Sigmoid colon (tissue), 7 donors: ENCODE measurements around the gene TPGS1. TPM values are rescaled to one million over a fixed set of nuclear protein-coding genes. Genes with fewer than 3 reads are reported as not detected.

Experiments
- DNase-seq: peaks from one replicate; pipeline ENCODE4 v3.0.0-alpha.2; 2019
- H3K27ac ChIP-seq, 4 donors: fragments of 200-600 bp; sonication (generic); one replicate each; pipeline ENCODE4 v1.5.1; 2016 to 2019; ENCODE audit warnings: mild to moderate bottlenecking in 1 of 4
- H3K27me3 ChIP-seq, 3 donors: fragments of 200-600 bp; sonication (generic); one replicate each; pipeline ENCODE4 v1.5.1; 2019; ENCODE audit warnings: mild to moderate bottlenecking in 1 of 3
- H3K36me3 ChIP-seq, 4 donors: fragments of 200-600 bp; sonication (generic); one replicate each; pipeline ENCODE4 v1.5.1; 2016 to 2019
- H3K4me1 ChIP-seq, 4 donors: fragments of 200-600 bp; sonication (generic); one replicate each; pipeline ENCODE4 v1.5.1; 2017 to 2019
- H3K4me3 ChIP-seq, 4 donors: fragments of 200-600 bp; sonication (generic); one replicate each; pipeline ENCODE4 v1.5.1; 2017 to 2019; ENCODE audit warnings: mild to moderate bottlenecking in 2 of 4, moderate library complexity in 1 of 4
- H3K9me3 ChIP-seq, 4 donors: fragments of 200-600 bp in 3 of 4; sonication (generic) in 3 of 4; one replicate each; pipeline versions ENCODE4 v1.5.1 to v1.6.1; 2013 to 2019
- CTCF ChIP-seq, 4 experiments: fragments of 450-650 bp in 3 of 4; fragments of 200-600 bp in 1 of 4; IDR thresholded peaks; one replicate each; pipeline ENCODE4 v1.5.1; 2016 to 2019; ENCODE audit warnings: antibody characterized with exemption in 4 of 4, mild to moderate bottlenecking in 3 of 4, moderate library complexity in 2 of 4
- EP300 ChIP-seq, 4 donors: sonication (generic); formaldehyde crosslinking; IDR thresholded peaks; one replicate each; pipeline ENCODE4 v1.6.1; 2017; ENCODE audit warnings: antibody characterized with exemption in 4 of 4
- POLR2A ChIP-seq, 2 donors: fragments of 450-650 bp; IDR thresholded peaks; one replicate each; pipeline ENCODE4 v1.6.1; 2016; ENCODE audit warnings: antibody characterized with exemption in 2 of 2, mild to moderate bottlenecking in 2 of 2, moderate library complexity in 2 of 2
- POLR2AphosphoS5 ChIP-seq, 4 donors: sonication (generic); formaldehyde crosslinking; IDR thresholded peaks; one replicate each; pipeline ENCODE4 v1.6.1; 2017; ENCODE audit warnings: antibody characterized with exemption in 4 of 4
- WGBS, 2 donors: extraction: QIAGEN DNeasy Blood & Tissue Kit; methylation state at CpG; one replicate each; pipeline ENCODE4 v1.1.7; 2013; 5-methylcytosine and 5-hydroxymethylcytosine counted together
- intact Hi-C: fragments of 100-400 bp; cut with DNase I; formaldehyde crosslinking; loops from one replicate; pipeline ENCODE4 v1.15.1; 2023
- polyA plus RNA-seq, 3 donors: library from polyadenylated mRNA; stranded (reverse); fragments of 200-250 nt; gene quantifications; one replicate each; pipeline ENCODE4 v1.2.3, GENCODE V29; 2013
- total RNA-seq, 4 donors: library from RNA; depleted of rRNA; stranded (reverse); fragments of >200 nt; gene quantifications; one replicate each; pipeline ENCODE4 v1.1.0, GENCODE V29; 2016
- donor health status: healthy with polysubstance abuse.
- donor health status: Bipolar disorder and iron deficiency.
- donor health status: healthy.

The TPGS1 gene
- total and polyA plus RNA-seq, 7 donors = 14.3 to 78.8 (median 36.3) TPM

DNA sequence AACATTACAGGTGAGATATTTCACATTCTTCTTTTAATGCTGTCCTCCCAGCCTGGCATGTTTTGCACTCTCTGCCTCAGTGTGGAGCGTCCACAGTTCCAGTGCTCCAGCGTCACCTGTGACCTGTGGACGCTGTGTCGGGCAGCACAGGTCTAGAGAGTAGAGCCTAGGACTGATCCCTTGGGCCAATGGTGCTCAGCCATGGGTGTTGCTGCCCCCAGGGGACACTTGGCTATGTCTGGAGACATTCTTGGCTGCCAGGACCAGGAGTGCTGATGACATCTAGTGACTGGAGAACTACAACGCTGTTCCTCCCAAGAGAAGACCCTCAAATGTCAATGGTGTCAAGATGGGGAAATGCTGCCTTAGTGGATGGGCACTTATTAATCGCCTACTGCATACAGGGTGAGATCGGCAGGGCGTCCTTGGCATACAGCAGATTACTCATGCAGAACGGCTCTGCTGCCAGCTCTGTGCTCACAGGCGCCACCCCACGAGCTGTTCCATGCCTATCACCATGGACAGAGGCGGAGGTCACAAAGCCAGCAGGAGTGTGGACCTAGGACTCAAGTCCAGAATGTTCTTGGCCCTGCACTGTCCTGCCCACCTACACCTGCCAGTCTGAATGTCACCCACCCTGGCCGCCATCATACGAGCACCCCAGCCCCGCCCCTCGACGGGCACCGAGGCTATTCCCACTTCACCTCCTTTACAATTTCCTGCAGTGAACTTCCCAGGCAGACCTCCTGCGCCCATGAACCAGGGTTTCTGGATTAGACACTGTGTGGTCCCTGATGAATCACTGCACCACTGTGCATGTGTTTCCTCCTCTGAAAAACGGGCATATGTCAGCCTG lies 24.9 kb upstream of the TPGS1 start:
- H3K4me1 ChIP-seq = peaks cover 0 to 13% (median 3%) of the 10 kb centered on the region in 4 donors
- DNase-seq = no peak
- WGBS, 2 donors = 47 to 68% methylated on average over 20 of the region's 20 CpGs
- no peak overlapping the region for H3K4me3 ChIP-seq
- intact Hi-C loops = no loop called here
- H3K36me3 ChIP-seq = no peaks in the 10 kb centered on the region
- peaks cover 0 to 27% (median 17%) of the 10 kb centered on the region in 3 donors for H3K27me3 ChIP-seq
- no peak overlapping the region for H3K27ac ChIP-seq
- H3K9me3 ChIP-seq = no peaks in the 10 kb centered on the region
- no peak for TF ChIP-seq CTCF (IDR thresholded peaks at IDR 0.05)
- TF ChIP-seq POLR2A (IDR thresholded peaks at IDR 0.05) = no peak
- TF ChIP-seq EP300 (IDR thresholded peaks at IDR 0.05) = no peak
- no peak for TF ChIP-seq POLR2AphosphoS5 (IDR thresholded peaks at IDR 0.05)

GRCh38 chr19:483332-484072 lies 23.8 kb upstream of the TPGS1 start:
- H3K9me3 ChIP-seq = no peaks in the 10 kb centered on the region
- no peaks in the 10 kb centered on the region for H3K36me3 ChIP-seq
- H3K4me3 ChIP-seq = no peak overlapping the region
- peaks cover 0 to 13% (median 9%) of the 10 kb centered on the region in 4 donors for H3K4me1 ChIP-seq
- DNase-seq = no peak
- H3K27me3 ChIP-seq = peaks cover 0 to 27% (median 17%) of the 10 kb centered on the region in 3 donors
- TF ChIP-seq EP300 (IDR thresholded peaks at IDR 0.05) = no peak
- TF ChIP-seq POLR2AphosphoS5 (IDR thresholded peaks at IDR 0.05) = no peak
- intact Hi-C loops = no loop called here
- 64 to 66% methylated on average over 21 of the region's 21 CpGs for WGBS, 2 donors
- no peak overlapping the region for H3K27ac ChIP-seq

DNA sequence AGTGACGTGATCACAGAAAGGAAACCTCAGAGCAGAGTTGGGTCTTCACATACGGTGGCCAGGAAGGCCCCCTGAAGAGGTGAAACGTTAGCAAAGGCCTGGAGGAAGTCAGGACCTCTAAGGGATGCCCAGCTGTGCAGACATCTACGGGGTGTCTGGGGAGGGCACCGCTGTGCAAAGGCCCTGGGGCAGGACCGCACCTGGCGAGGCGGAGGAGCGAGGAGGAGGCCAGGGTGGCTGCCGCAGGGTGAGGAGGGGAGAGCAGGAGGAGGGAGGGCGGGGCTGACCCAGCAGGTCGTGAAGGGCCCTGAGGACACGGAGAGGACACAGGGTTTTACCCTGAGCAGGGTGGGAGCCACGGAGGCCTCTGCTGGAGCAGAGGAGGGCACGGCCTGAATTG lies 22.8 kb upstream of the TPGS1 start:
- Histone ChIP-seq H3K4me3 (no peak overlapping the region), H3K27ac (no peak overlapping the region), H3K27me3 (peaks cover 0 to 27% (median 17%) of the 10 kb centered on the region in 3 donors), H3K4me1 (peaks cover 0 to 15% (median 11%) of the 10 kb centered on the region in 4 donors), H3K36me3 (no peaks in the 10 kb centered on the region), H3K9me3 (no peaks in the 10 kb centered on the region)
- intact Hi-C loops = no loop called here
- no peak for DNase-seq
- 59 to 71% methylated on average over 15 of the region's 15 CpGs for WGBS, 2 donors
- TF ChIP-seq POLR2AphosphoS5 (IDR thresholded peaks at IDR 0.05) (no peak), EP300 (IDR thresholded peaks at IDR 0.05) (no peak), POLR2A (IDR thresholded peaks at IDR 0.05) (no peak), CTCF (IDR thresholded peaks at IDR 0.05) (no peak)

- Histone ChIP-seq H3K4me3 (no peak overlapping the region), H3K27ac (no peak overlapping the region), H3K27me3 (peaks cover 0 to 27% (median 17%) of the 10 kb centered on the region in 3 donors), H3K36me3 (no peaks in the 10 kb centered on the region), H3K4me1 (peaks cover 0 to 15% (median 12%) of the 10 kb centered on the region in 4 donors), H3K9me3 (no peaks in the 10 kb centered on the region)
- 45 to 72% methylated on average over 22 of the region's 22 CpGs for WGBS, 2 donors
- no peak for DNase-seq
- TF ChIP-seq CTCF (IDR thresholded peaks at IDR 0.05) = no peak
- no peak for TF ChIP-seq EP300 (IDR thresholded peaks at IDR 0.05)
- TF ChIP-seq POLR2A (IDR thresholded peaks at IDR 0.05) = no peak
- TF ChIP-seq POLR2AphosphoS5 (IDR thresholded peaks at IDR 0.05) = no peak
- intact Hi-C loops = loop anchor here (5.0 kb wide), 1 partner anchor 38 kb away; no protein-coding TSS in a partner anchor
Observed at GRCh38 chr19:485077-485476, 22.2 kb upstream of the TPGS1 start.
